Measurements from ENCODE around the gene BCL6. TPM values are rescaled to one million over a fixed set of nuclear protein-coding genes. Genes with fewer than 3 reads are reported as not detected.

The BCL6 gene
- polyA plus RNA-seq, 1 experiment: 12.8 TPM

- no peak for DNase-seq (ENCODE audit: low read depth, low spot score)
- ChIA-PET POLR2A (no interaction called here), CTCF (no interaction called here)
Measured at GRCh38 chr3:187725224-187725623, 20.0 kb downstream of the BCL6 start.

GRCh38 chr3:187722206-187722612 is 23.1 kb downstream of the BCL6 start:
- TF ChIP-seq CTCF (IDR thresholded peaks at IDR 0.05; ENCODE audit: low read depth, low read length): no peak
- Histone ChIP-seq H3K4me3 (ENCODE audit: low read depth, low read length) (no peak overlapping the region), H3K27ac (ENCODE audit: low read depth, low read length) (no peak overlapping the region), H3K27me3 (ENCODE audit: control insufficient read depth, insufficient read depth, low read length) (no peaks in the 10 kb centered on the region), H3K9me3 (ENCODE audit: control insufficient read depth, insufficient read depth, low read length) (no peaks in the 10 kb centered on the region)
- CTCF ChIA-PET: interaction anchor here (1.8 kb wide), 1 partner anchor 10 kb away, joined by 5 read pairs; no protein-coding TSS in a partner anchor
- POLR2A ChIA-PET: no interaction called here
- DNase-seq (ENCODE audit: low read depth, low spot score): no peak

More at GRCh38 chr3:187725224-187725623, 20.0 kb downstream of the BCL6 start:
- Histone ChIP-seq H3K27ac (ENCODE audit: low read depth, low read length) (no peak overlapping the region), H3K4me3 (ENCODE audit: low read depth, low read length) (no peak overlapping the region), H3K27me3 (ENCODE audit: control insufficient read depth, insufficient read depth, low read length) (no peaks in the 10 kb centered on the region), H3K9me3 (ENCODE audit: control insufficient read depth, insufficient read depth, low read length) (no peaks in the 10 kb centered on the region)
- TF ChIP-seq CTCF (IDR thresholded peaks at IDR 0.05; ENCODE audit: low read depth, low read length): no peak

- H3K4me3 ChIP-seq (ENCODE audit: low read depth, low read length): no peak overlapping the region
- TF ChIP-seq CTCF (IDR thresholded peaks at IDR 0.05; ENCODE audit: low read depth, low read length): no peak
Measured at GRCh38 chr3:187721055-187721454, 24.2 kb downstream of the BCL6 start.

GRCh38 chr3:187720337-187720670 is 25.0 kb downstream of the BCL6 start:
- DNase-seq (ENCODE audit: low read depth, low spot score): no peak
- CTCF ChIA-PET: interaction anchor here (0.6 to 1.3 kb wide), 3 partner anchors 12 to 1572 kb away, joined by 3 to 12 read pairs (median 3); no protein-coding TSS in a partner anchor
- H3K9me3 ChIP-seq (ENCODE audit: control insufficient read depth, insufficient read depth, low read length): no peaks in the 10 kb centered on the region

More at GRCh38 chr3:187721055-187721454, 24.2 kb downstream of the BCL6 start:
- Histone ChIP-seq H3K27ac (ENCODE audit: low read depth, low read length) (no peak overlapping the region), H3K9me3 (ENCODE audit: control insufficient read depth, insufficient read depth, low read length) (no peaks in the 10 kb centered on the region), H3K27me3 (ENCODE audit: control insufficient read depth, insufficient read depth, low read length) (peaks cover 2% of the 10 kb centered on the region)
- DNase-seq (ENCODE audit: low read depth, low spot score): no peak
- POLR2A ChIA-PET: no interaction called here
- CTCF ChIA-PET: no interaction called here

More at GRCh38 chr3:187720337-187720670, 25.0 kb downstream of the BCL6 start:
- H3K27me3 ChIP-seq (ENCODE audit: control insufficient read depth, insufficient read depth, low read length): peaks cover 4% of the 10 kb centered on the region
- POLR2A ChIA-PET: no interaction called here
- H3K4me3 ChIP-seq (ENCODE audit: low read depth, low read length): no peak overlapping the region
- no peak for TF ChIP-seq CTCF (IDR thresholded peaks at IDR 0.05; ENCODE audit: low read depth, low read length)
- no peak overlapping the region for H3K27ac ChIP-seq (ENCODE audit: low read depth, low read length)

All from AG04450 (cell line).